ENCODE measurements around the gene FGFR2.

DNA sequence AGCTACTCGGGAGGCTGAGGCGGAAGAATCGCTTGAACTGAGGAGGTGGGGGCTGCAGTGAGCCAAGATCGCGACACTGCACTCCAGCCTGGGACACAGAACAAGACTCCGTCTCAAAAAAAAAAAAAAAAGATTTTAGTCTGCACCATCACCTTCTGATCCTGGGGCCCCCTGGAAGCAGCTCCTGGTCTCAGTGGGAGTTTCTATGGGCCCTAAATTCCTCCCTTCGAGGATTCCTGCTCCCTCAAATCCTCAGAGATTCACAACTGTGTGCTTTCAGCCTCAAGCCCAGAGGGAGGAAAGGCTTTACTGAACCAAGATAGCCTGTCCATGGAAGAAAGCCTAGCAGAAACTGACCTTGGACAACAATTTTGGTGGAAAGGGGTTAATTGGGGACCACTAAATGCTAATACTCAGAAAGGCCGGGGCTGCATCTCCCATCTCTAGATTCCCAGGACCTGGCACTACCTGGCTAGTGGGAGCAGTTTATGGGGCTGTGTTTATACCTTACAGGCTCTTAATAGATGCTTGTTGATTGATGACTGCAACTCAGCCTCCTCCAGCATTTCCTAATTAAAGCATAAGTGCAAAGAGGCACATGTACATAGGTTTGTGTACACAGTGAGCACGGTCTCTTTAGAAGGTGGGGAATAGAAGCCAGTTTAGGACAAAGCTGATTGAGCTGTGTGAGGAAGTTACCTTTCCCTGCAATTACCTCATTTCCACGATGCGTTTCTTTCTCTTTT is 9.2 kb upstream of the FGFR2 start:
- TF ChIP-seq, protein P1, sequence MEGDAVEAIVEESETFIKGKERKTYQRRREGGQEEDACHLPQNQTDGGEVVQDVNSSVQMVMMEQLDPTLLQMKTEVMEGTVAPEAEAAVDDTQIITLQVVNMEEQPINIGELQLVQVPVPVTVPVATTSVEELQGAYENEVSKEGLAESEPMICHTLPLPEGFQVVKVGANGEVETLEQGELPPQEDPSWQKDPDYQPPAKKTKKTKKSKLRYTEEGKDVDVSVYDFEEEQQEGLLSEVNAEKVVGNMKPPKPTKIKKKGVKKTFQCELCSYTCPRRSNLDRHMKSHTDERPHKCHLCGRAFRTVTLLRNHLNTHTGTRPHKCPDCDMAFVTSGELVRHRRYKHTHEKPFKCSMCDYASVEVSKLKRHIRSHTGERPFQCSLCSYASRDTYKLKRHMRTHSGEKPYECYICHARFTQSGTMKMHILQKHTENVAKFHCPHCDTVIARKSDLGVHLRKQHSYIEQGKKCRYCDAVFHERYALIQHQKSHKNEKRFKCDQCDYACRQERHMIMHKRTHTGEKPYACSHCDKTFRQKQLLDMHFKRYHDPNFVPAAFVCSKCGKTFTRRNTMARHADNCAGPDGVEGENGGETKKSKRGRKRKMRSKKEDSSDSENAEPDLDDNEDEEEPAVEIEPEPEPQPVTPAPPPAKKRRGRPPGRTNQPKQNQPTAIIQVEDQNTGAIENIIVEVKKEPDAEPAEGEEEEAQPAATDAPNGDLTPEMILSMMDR (IDR thresholded peaks at IDR 0.05), result no peak
- no peak for TF ChIP-seq POLR2A (IDR thresholded peaks at IDR 0.05)
